CD14-positive monocyte (primary cell): ENCODE measurements around the gene DOCK3. TPM values are rescaled to one million over a fixed set of nuclear protein-coding genes. Genes with fewer than 3 reads are reported as not detected.

Experiments used
- DNase-seq, 3 donors: peaks; one replicate each; pipeline ENCODE4 v3.0.0-alpha.2; 2011 to 2022
- H2AFZ ChIP-seq: 2 replicates; pipeline ENCODE4 v1.6.0; 2012; ENCODE audit warnings: mild to moderate bottlenecking, low read depth, low read length, inconsistent platforms; ENCODE audit not compliant: insufficient read depth, poor library complexity, severe bottlenecking
- H3K27ac ChIP-seq, 2 donors: 1 replicate in 1 of 2; 2 replicates in 1 of 2; pipeline ENCODE4 v1.5.1; 2012 to 2013; ENCODE audit warnings: low read length in 2 of 2, control low read depth in 1 of 2, inconsistent platforms in 1 of 2, low read depth in 1 of 2, mild to moderate bottlenecking in 1 of 2
- H3K27me3 ChIP-seq, 2 donors: one replicate each; pipeline versions ENCODE4 v1.6.0 to v1.6.1; 2011 to 2013; ENCODE audit warnings: low read length in 2 of 2; ENCODE audit not compliant: control insufficient read depth in 2 of 2, insufficient read depth in 2 of 2
- H3K36me3 ChIP-seq, 2 donors: replicated peaks in 1 of 2; 1 replicate in 1 of 2; 2 replicates in 1 of 2; pipeline versions ENCODE4 v1.5.1 to v1.6.1; 2012 to 2013; ENCODE audit warnings: low read length in 2 of 2, control low read depth in 1 of 2, inconsistent platforms in 1 of 2, mild to moderate bottlenecking in 1 of 2; ENCODE audit not compliant: insufficient read depth in 2 of 2, control insufficient read depth in 1 of 2
- H3K4me1 ChIP-seq, 2 donors: 1 replicate in 1 of 2; 2 replicates in 1 of 2; pipeline versions ENCODE4 v1.5.1 to v1.6.1; 2012 to 2013; ENCODE audit warnings: low read length in 2 of 2, control low read depth in 1 of 2, inconsistent platforms in 1 of 2, mild to moderate bottlenecking in 1 of 2, moderate library complexity in 1 of 2; ENCODE audit not compliant: insufficient read depth in 2 of 2, control insufficient read depth in 1 of 2
- H3K4me2 ChIP-seq: replicated peaks from 2 replicates; pipeline ENCODE3; 2012; ENCODE audit warnings: low read length, moderate library complexity, mild to moderate bottlenecking; ENCODE audit not compliant: poor library complexity, severe bottlenecking; ENCODE audit errors: extremely low read depth
- H3K4me3 ChIP-seq, 3 experiments: fragments of 200-600 bp in 1 of 3; sonication (generic) in 1 of 3; replicated peaks in 1 of 3; 1 replicate in 2 of 3; 2 replicates in 1 of 3; pipeline ENCODE4 v1.5.1; 2011 to 2013; ENCODE audit warnings: low read length in 3 of 3, mild to moderate bottlenecking in 3 of 3, control low read depth in 2 of 3, low read depth in 2 of 3, inconsistent platforms in 1 of 3, moderate library complexity in 1 of 3
- H3K79me2 ChIP-seq: 2 replicates; pipeline ENCODE4 v1.6.0; 2012; ENCODE audit warnings: mild to moderate bottlenecking, control low read depth, inconsistent platforms, low read length, moderate library complexity; ENCODE audit not compliant: insufficient read depth
- H3K9ac ChIP-seq: 2 replicates; pipeline ENCODE4 v1.6.0; 2017; ENCODE audit warnings: low read length, mild to moderate bottlenecking; ENCODE audit not compliant: insufficient read depth, poor library complexity, severe bottlenecking
- H3K9me3 ChIP-seq, 2 donors: replicated peaks in 1 of 2; 1 replicate in 1 of 2; 2 replicates in 1 of 2; pipeline versions ENCODE4 v1.5.1 to v1.6.1; 2012 to 2013; ENCODE audit warnings: low read length in 2 of 2, control low read depth in 1 of 2; ENCODE audit not compliant: control insufficient read depth in 1 of 2, insufficient read depth in 1 of 2
- H4K20me1 ChIP-seq: 2 replicates; pipeline ENCODE4 v1.6.0; 2012; ENCODE audit warnings: mild to moderate bottlenecking, low read length, control low read depth, moderate library complexity; ENCODE audit not compliant: insufficient read depth
- H3K27ac Mint-ChIP-seq, 7 donors: one replicate each; pipeline ENCODE4 v1.8.0; 2020; ENCODE audit warnings: mild to moderate bottlenecking in 7 of 7, mixed read lengths in 7 of 7, moderate library complexity in 6 of 7, inconsistent platforms in 2 of 7
- H3K27me3 Mint-ChIP-seq, 3 donors: one replicate each; pipeline ENCODE4 v1.8.0; 2021 to 2022; ENCODE audit warnings: low read depth in 3 of 3, mild to moderate bottlenecking in 3 of 3, mixed read lengths in 3 of 3, moderate library complexity in 3 of 3, inconsistent platforms in 1 of 3
- H3K36me3 Mint-ChIP-seq, 2 donors: one replicate each; pipeline ENCODE4 v1.8.0; 2020; ENCODE audit warnings: mixed read lengths in 2 of 2, inconsistent platforms in 1 of 2, mild to moderate bottlenecking in 1 of 2
- H3K4me1 Mint-ChIP-seq: one replicate; pipeline ENCODE4 v1.8.0; 2020; ENCODE audit warnings: mild to moderate bottlenecking, mixed read lengths
- H3K4me3 Mint-ChIP-seq, 2 donors: one replicate each; pipeline ENCODE4 v1.8.0; 2020; ENCODE audit warnings: mild to moderate bottlenecking in 2 of 2, mixed read lengths in 2 of 2, moderate library complexity in 1 of 2
- H3K9me3 Mint-ChIP-seq, 7 donors: one replicate each; pipeline ENCODE4 v1.8.0; 2020 to 2022; ENCODE audit warnings: mixed read lengths in 7 of 7, mild to moderate bottlenecking in 6 of 7, moderate library complexity in 6 of 7, inconsistent platforms in 2 of 7
- CTCF ChIP-seq: fragments of 200-600 bp; IDR thresholded peaks from one replicate; pipeline ENCODE4 v1.8.0; 2022; ENCODE audit warnings: antibody characterized with exemption, mild to moderate bottlenecking
- WGBS: methylation state at CpG from one replicate; pipeline ENCODE4 v1.1.5; 2013; ENCODE audit warnings: missing lambda C conversion rate; ENCODE audit not compliant: insufficient coverage; 5-methylcytosine and 5-hydroxymethylcytosine counted together
- intact Hi-C, 2 donors: fragments of 100-400 bp; cut with micrococcal nuclease; formaldehyde crosslinking; loops; one replicate each; pipeline versions ENCODE4 v1.15.0 to v1.15.1; 2023
- polyA plus RNA-seq, 3 donors: library from polyadenylated mRNA; depleted of rRNA in 1 of 3; unstranded in 2 of 3; stranded (reverse) in 1 of 3; fragments of 300-500 nt in 2 of 3; fragments of >200 nt in 1 of 3; fragmentation: Illumina TruSeq in 2 of 3; gene quantifications; 1 replicate in 2 of 3; 2 replicates in 1 of 3; pipeline ENCODE4 v1.2.3, GENCODE V29; 2012 to 2021

DOCK3 gene
- polyA plus RNA-seq, 3 donors, result 0.03 TPM; not detected in 1

DNA sequence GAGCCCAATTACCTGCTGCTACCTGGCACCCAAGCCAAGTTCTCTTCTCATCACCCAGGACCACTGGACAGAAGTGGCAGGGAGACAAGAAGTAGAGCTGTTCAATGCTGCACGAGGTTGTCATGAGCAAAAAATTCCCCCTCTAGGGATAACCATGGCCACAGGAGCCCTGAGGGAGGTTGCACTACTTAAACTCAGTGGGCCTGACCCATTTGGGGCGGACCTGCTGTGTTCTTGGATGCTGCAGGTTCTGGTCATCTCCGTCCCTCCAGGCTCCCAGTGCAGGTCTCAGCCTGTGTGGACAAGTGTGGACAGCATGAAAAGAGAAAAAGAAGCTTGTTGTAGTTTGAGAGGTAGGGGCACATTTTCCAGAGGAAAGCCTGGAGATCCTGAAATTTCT is 684.3 kb downstream of the DOCK3 start:
- Histone ChIP-seq H3K27ac (no peak overlapping the region), H3K9ac (no peak overlapping the region), H3K36me3 (no peaks in the 10 kb centered on the region), H3K4me1 (no peaks in the 10 kb centered on the region), H3K79me2 (no peaks in the 10 kb centered on the region), H3K9me3 (no peaks in the 10 kb centered on the region), H3K4me2 (no peak overlapping the region), H3K4me3 (no peak overlapping the region), H3K27me3 (no peaks in the 10 kb centered on the region), H4K20me1 (no peaks in the 10 kb centered on the region), H2AFZ (no peak overlapping the region)
- no peak overlapping the region for H3K4me3 Mint-ChIP-seq
- whole genome bisulfite sequencing, result 100% methylated on average over 2 of the region's 3 CpGs
- H3K27me3 Mint-ChIP-seq, result peaks cover 0 to 1% (median 1%) of the 10 kb centered on the region in 3 donors
- TF ChIP-seq CTCF, result no peak
- H3K27ac Mint-ChIP-seq, result no peak overlapping the region
- no peaks in the 10 kb centered on the region for H3K4me1 Mint-ChIP-seq
- no peak for DNase-seq
- no peaks in the 10 kb centered on the region for H3K36me3 Mint-ChIP-seq
- intact Hi-C loops, result no loop called here
- no peaks in the 10 kb centered on the region for H3K9me3 Mint-ChIP-seq

GRCh38 chr3:51360806-51361205 is 686.1 kb downstream of the DOCK3 start:
- Mint-ChIP-seq H3K9me3 (peaks cover 0 to 4% (median 0%) of the 10 kb centered on the region in 7 donors), H3K36me3 (no peaks in the 10 kb centered on the region), H3K4me1 (no peaks in the 10 kb centered on the region), H3K27ac (no peak overlapping the region), H3K4me3 (no peak overlapping the region), H3K27me3 (peaks cover 0 to 4% (median 1%) of the 10 kb centered on the region in 3 donors)
- intact Hi-C loops, result no loop called here
- H3K9ac ChIP-seq, result no peak overlapping the region
- WGBS, result 88% methylated on average over 3 of the region's 3 CpGs
- H3K4me1 ChIP-seq, result no peaks in the 10 kb centered on the region
- no peak overlapping the region for H3K27ac ChIP-seq
- TF ChIP-seq CTCF, result no peak
- no peak overlapping the region for H3K4me2 ChIP-seq
- no peaks in the 10 kb centered on the region for H3K79me2 ChIP-seq
- no peaks in the 10 kb centered on the region for H3K27me3 ChIP-seq
- no peak overlapping the region for H2AFZ ChIP-seq
- no peak overlapping the region for H3K4me3 ChIP-seq
- no peaks in the 10 kb centered on the region for H3K9me3 ChIP-seq
- DNase-seq, result no peak
- no peaks in the 10 kb centered on the region for H4K20me1 ChIP-seq
- no peaks in the 10 kb centered on the region for H3K36me3 ChIP-seq
